PC-9 (cell line): ENCODE measurements around the gene PSTK.

Experiments
- EZH2 ChIP-seq: fragments of 200-600 bp; sonication (generic); IDR thresholded peaks from 2 replicates; pipeline ENCODE4 v1.8.0; 2017; ENCODE audit warnings: antibody characterized with exemption, low read depth
- TF ChIP-seq, protein P1 (sequence below): fragments of 200-600 bp; sonication (generic); conservative IDR thresholded peaks from 2 replicates; pipeline ENCODE4 v1.6.1; 2017; ENCODE audit warnings: mixed run types, antibody characterized with exemption, mild to moderate bottlenecking, moderate library complexity

DNA sequence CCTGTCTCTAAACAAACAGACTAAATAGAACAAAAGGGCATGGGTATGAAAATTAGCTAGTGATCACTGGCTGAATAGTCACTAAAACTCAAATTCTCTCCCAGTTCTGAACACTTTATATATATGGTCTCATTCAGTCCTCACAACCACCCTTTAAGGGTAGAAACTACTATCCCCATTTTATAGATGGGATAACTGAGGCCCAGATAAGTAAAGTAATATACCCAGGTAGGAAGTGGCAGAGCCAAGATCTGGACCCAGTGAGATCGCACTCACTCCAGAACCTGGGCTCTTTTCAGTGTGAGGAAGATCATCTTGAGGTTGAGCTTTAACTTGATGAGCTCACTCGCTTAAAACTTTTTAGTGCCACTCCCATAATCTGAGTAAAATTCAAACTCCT lies 4.5 kb downstream of the PSTK start:
- TF ChIP-seq, protein P1, sequence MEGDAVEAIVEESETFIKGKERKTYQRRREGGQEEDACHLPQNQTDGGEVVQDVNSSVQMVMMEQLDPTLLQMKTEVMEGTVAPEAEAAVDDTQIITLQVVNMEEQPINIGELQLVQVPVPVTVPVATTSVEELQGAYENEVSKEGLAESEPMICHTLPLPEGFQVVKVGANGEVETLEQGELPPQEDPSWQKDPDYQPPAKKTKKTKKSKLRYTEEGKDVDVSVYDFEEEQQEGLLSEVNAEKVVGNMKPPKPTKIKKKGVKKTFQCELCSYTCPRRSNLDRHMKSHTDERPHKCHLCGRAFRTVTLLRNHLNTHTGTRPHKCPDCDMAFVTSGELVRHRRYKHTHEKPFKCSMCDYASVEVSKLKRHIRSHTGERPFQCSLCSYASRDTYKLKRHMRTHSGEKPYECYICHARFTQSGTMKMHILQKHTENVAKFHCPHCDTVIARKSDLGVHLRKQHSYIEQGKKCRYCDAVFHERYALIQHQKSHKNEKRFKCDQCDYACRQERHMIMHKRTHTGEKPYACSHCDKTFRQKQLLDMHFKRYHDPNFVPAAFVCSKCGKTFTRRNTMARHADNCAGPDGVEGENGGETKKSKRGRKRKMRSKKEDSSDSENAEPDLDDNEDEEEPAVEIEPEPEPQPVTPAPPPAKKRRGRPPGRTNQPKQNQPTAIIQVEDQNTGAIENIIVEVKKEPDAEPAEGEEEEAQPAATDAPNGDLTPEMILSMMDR, result no peak
- TF ChIP-seq EZH2, result no peak
